H9 (cell line): Measurements from ENCODE around the gene WNT3. TPM values are rescaled to one million over a fixed set of nuclear protein-coding genes. Genes with fewer than 3 reads are reported as not detected.

Source experiments
- DNase-seq: peaks from one replicate; pipeline ENCODE4 v3.0.0-alpha.2; 2017
- H2AFZ ChIP-seq: one replicate; pipeline ENCODE4 v1.6.1; 2013; ENCODE audit warnings: mild to moderate bottlenecking, low read length, control low read depth, moderate library complexity
- H2AK5ac ChIP-seq: 2 replicates; pipeline ENCODE4 v1.6.1; 2013; ENCODE audit warnings: low read length, control low read depth, mixed read lengths; ENCODE audit not compliant: insufficient read length
- H2BK120ac ChIP-seq: one replicate; pipeline ENCODE4 v1.6.1; 2013; ENCODE audit warnings: low read depth, mild to moderate bottlenecking, low read length, control low read depth, inconsistent platforms; ENCODE audit not compliant: poor library complexity, severe bottlenecking
- H2BK12ac ChIP-seq: 2 replicates; pipeline ENCODE4 v1.6.1; 2013; ENCODE audit warnings: low read length, control low read depth, mixed read lengths, low read depth; ENCODE audit not compliant: insufficient read length
- H2BK15ac ChIP-seq: 2 replicates; pipeline ENCODE4 v1.6.1; 2013; ENCODE audit warnings: low read depth, low read length, control low read depth
- H2BK20ac ChIP-seq: one replicate; pipeline ENCODE4 v1.6.1; 2013; ENCODE audit warnings: low read depth, mild to moderate bottlenecking, low read length, control low read depth, inconsistent platforms; ENCODE audit not compliant: poor library complexity, severe bottlenecking
- H2BK5ac ChIP-seq: 2 replicates; pipeline ENCODE4 v1.6.1; 2013; ENCODE audit warnings: low read length, control low read depth, mixed read lengths; ENCODE audit not compliant: insufficient read length
- H3K14ac ChIP-seq: 2 replicates; pipeline ENCODE4 v1.6.1; 2013; ENCODE audit warnings: low read length, control low read depth; ENCODE audit not compliant: insufficient read depth
- H3K18ac ChIP-seq: 2 replicates; pipeline ENCODE4 v1.6.1; 2013; ENCODE audit warnings: low read depth, mild to moderate bottlenecking, mixed read lengths, low read length, control low read depth; ENCODE audit not compliant: insufficient read length
- H3K23ac ChIP-seq: 2 replicates; pipeline ENCODE4 v1.6.1; 2013; ENCODE audit warnings: low read length, control low read depth, mixed read lengths, low read depth; ENCODE audit not compliant: insufficient read length
- H3K23me2 ChIP-seq: 2 replicates; pipeline ENCODE4 v1.6.1; 2013; ENCODE audit warnings: low read depth, mild to moderate bottlenecking, mixed read lengths, low read length, control low read depth; ENCODE audit not compliant: insufficient read length, poor library complexity, severe bottlenecking
- H3K27ac ChIP-seq: 2 replicates; pipeline ENCODE4 v1.5.1; 2013; ENCODE audit warnings: low read length, control low read depth, mixed read lengths, low read depth; ENCODE audit not compliant: insufficient read length
- H3K27me3 ChIP-seq: 2 replicates; pipeline ENCODE4 v1.6.1; 2013; ENCODE audit warnings: low read length, control low read depth, inconsistent platforms; ENCODE audit not compliant: insufficient read depth
- H3K4ac ChIP-seq: 2 replicates; pipeline ENCODE4 v1.6.1; 2013; ENCODE audit warnings: low read depth, mild to moderate bottlenecking, control low read depth, inconsistent platforms, low read length, moderate library complexity
- H3K4me1 ChIP-seq: 2 replicates; pipeline ENCODE4 v1.6.1; 2013; ENCODE audit warnings: low read length, control low read depth, inconsistent platforms; ENCODE audit not compliant: insufficient read depth
- H3K4me2 ChIP-seq: 2 replicates; pipeline ENCODE4 v1.6.1; 2013; ENCODE audit warnings: low read length, control low read depth, mixed read lengths; ENCODE audit not compliant: insufficient read length, insufficient read depth
- H3K56ac ChIP-seq: 2 replicates; pipeline ENCODE4 v1.6.1; 2013; ENCODE audit warnings: low read depth, mild to moderate bottlenecking, mixed read lengths, low read length, control low read depth; ENCODE audit not compliant: insufficient read length
- H3K79me1 ChIP-seq: 2 replicates; pipeline ENCODE4 v1.6.1; 2013; ENCODE audit warnings: low read depth, mild to moderate bottlenecking, moderate library complexity, low read length, control low read depth, inconsistent platforms; ENCODE audit not compliant: insufficient read depth, poor library complexity, severe bottlenecking
- H3K79me2 ChIP-seq: 2 replicates; pipeline ENCODE4 v1.6.1; 2013; ENCODE audit warnings: low read length, control low read depth, inconsistent platforms; ENCODE audit not compliant: insufficient read depth
- H3K9ac ChIP-seq: 2 replicates; pipeline ENCODE4 v1.6.1; 2013; ENCODE audit warnings: low read length, control low read depth, mixed read lengths; ENCODE audit not compliant: insufficient read length; ENCODE audit errors: extremely low read depth
- H3K9me3 ChIP-seq: one replicate; pipeline ENCODE4 v1.6.1; 2013; ENCODE audit warnings: low read depth, low read length, inconsistent platforms; ENCODE audit not compliant: control insufficient read depth
- H3T11ph ChIP-seq: one replicate; pipeline ENCODE4 v1.6.1; 2013; ENCODE audit warnings: mild to moderate bottlenecking, low read length, control low read depth, inconsistent platforms
- H4K20me1 ChIP-seq: one replicate; pipeline ENCODE4 v1.6.1; 2013; ENCODE audit not compliant: control insufficient read depth, insufficient read length, insufficient read depth
- H4K5ac ChIP-seq: 2 replicates; pipeline ENCODE4 v1.6.1; 2013; ENCODE audit warnings: low read depth, mild to moderate bottlenecking, mixed read lengths, low read length, control low read depth; ENCODE audit not compliant: insufficient read length
- H4K8ac ChIP-seq: replicated peaks from 2 replicates; pipeline ENCODE4 v1.6.1; 2013; ENCODE audit warnings: low read length, control low read depth, mixed read lengths, low read depth; ENCODE audit not compliant: insufficient read length
- H4K91ac ChIP-seq: 2 replicates; pipeline ENCODE4 v1.6.1; 2013; ENCODE audit warnings: low read depth, mild to moderate bottlenecking, moderate library complexity, mixed read lengths, low read length, control low read depth; ENCODE audit not compliant: insufficient read length
- H3K27ac Mint-ChIP-seq, 3 experiments: 2 replicates in 2 of 3; 3 replicates in 1 of 3; pipeline ENCODE4 v1.8.0; 2020 to 2021; ENCODE audit warnings: mixed read lengths in 3 of 3, mild to moderate bottlenecking in 1 of 3, moderate library complexity in 1 of 3
- H3K27me3 Mint-ChIP-seq: 2 replicates; pipeline ENCODE4 v1.8.0; 2021; ENCODE audit warnings: low read depth, mild to moderate bottlenecking, moderate library complexity, mixed read lengths
- H3K36me3 Mint-ChIP-seq, 3 experiments: 2 replicates in 2 of 3; 3 replicates in 1 of 3; pipeline ENCODE4 v1.8.0; 2020 to 2021; ENCODE audit warnings: low read depth in 3 of 3, mixed read lengths in 3 of 3; ENCODE audit not compliant: insufficient read depth in 1 of 3
- H3K4me1 Mint-ChIP-seq, 2 experiments: 2 replicates each; pipeline ENCODE4 v1.8.0; 2020; ENCODE audit warnings: mixed read lengths in 2 of 2
- H3K4me3 Mint-ChIP-seq, 2 experiments: 2 replicates in 1 of 2; 3 replicates in 1 of 2; pipeline ENCODE4 v1.8.0; 2020 to 2021; ENCODE audit warnings: mild to moderate bottlenecking in 2 of 2, mixed read lengths in 2 of 2, moderate library complexity in 1 of 2
- H3K9me3 Mint-ChIP-seq, 2 experiments: 2 replicates in 1 of 2; 3 replicates in 1 of 2; pipeline ENCODE4 v1.8.0; 2020; ENCODE audit warnings: mild to moderate bottlenecking in 2 of 2, mixed read lengths in 2 of 2, moderate library complexity in 1 of 2
- WGBS: extraction: QIAGEN DNeasy Blood & Tissue Kit; methylation state at CpG from one replicate; pipeline ENCODE4 v1.1.7; 2013; ENCODE audit warnings: missing lambda C conversion rate, low lambda C conversion rate, mixed read lengths; ENCODE audit not compliant: insufficient read length; ENCODE audit errors: extremely low coverage; 5-methylcytosine and 5-hydroxymethylcytosine counted together
- total RNA-seq: library from RNA; stranded (reverse); gene quantifications from 2 replicates; pipeline ENCODE4 v1.2.1, GENCODE V29; 2021
- TF ChIP-seq, protein P1 (sequence below): fragments of 200-600 bp; sonication (generic); conservative IDR thresholded peaks from 3 replicates; pipeline ENCODE4 v1.8.0; 2021; ENCODE audit warnings: antibody characterized with exemption, mild to moderate bottlenecking

The WNT3 gene
- total RNA-seq, 1 experiment from 2014 or later = 22.4 TPM

DNA sequence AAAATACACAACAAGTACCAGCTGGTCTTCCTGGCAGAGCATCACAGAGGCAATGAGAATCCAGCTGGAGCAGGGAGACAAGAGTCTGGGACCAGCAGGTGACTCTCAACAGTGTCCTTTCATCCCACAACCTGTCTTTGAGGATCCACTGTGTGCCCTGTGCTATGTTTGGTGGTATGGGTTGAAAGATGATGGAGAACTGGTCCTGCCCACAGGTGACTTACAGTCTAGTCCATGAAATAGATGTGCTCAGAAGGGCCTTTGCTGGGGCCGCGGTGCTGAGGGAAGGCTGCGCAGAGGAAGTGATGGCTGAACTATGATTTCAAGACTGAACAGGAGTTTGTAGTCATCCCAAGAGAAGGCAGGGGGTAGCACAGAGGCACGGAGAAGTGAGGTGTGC lies 17.9 kb downstream of the WNT3 start:
- H2AFZ ChIP-seq = no peak overlapping the region
- Mint-ChIP-seq H3K36me3 (peaks cover 0 to 22% (median 0%) of the 10 kb centered on the region in 3 experiments; a peak in 2 of 7 replicates), H3K4me3 (no peak overlapping the region), H3K4me1 (peaks cover 7 to 8% of the 10 kb centered on the region in 2 experiments; a peak in 3 of 4 replicates), H3K27me3 (peaks cover 1% of the 10 kb centered on the region), H3K27ac (no peak overlapping the region; a peak in 1 of 7 replicates), H3K9me3 (peaks cover 0 to 5% of the 10 kb centered on the region in 2 experiments; a peak in 3 of 5 replicates)
- no peak overlapping the region for H3K4ac ChIP-seq
- H2BK12ac ChIP-seq = no peak overlapping the region
- H4K5ac ChIP-seq = no peak overlapping the region
- H3K27ac ChIP-seq = no peak overlapping the region
- H3T11ph ChIP-seq = no peak overlapping the region
- H3K79me2 ChIP-seq = no peaks in the 10 kb centered on the region
- H4K20me1 ChIP-seq = no peaks in the 10 kb centered on the region
- TF ChIP-seq, protein P1, sequence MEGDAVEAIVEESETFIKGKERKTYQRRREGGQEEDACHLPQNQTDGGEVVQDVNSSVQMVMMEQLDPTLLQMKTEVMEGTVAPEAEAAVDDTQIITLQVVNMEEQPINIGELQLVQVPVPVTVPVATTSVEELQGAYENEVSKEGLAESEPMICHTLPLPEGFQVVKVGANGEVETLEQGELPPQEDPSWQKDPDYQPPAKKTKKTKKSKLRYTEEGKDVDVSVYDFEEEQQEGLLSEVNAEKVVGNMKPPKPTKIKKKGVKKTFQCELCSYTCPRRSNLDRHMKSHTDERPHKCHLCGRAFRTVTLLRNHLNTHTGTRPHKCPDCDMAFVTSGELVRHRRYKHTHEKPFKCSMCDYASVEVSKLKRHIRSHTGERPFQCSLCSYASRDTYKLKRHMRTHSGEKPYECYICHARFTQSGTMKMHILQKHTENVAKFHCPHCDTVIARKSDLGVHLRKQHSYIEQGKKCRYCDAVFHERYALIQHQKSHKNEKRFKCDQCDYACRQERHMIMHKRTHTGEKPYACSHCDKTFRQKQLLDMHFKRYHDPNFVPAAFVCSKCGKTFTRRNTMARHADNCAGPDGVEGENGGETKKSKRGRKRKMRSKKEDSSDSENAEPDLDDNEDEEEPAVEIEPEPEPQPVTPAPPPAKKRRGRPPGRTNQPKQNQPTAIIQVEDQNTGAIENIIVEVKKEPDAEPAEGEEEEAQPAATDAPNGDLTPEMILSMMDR = no peak
- no peaks in the 10 kb centered on the region for H3K4me1 ChIP-seq
- no peak for DNase-seq
- no peak overlapping the region for H3K4me2 ChIP-seq
- H3K9ac ChIP-seq = no peak overlapping the region
- no peaks in the 10 kb centered on the region for H3K27me3 ChIP-seq
- WGBS = no CpG with 5 or more reads among the region's 4 CpGs
- no peak overlapping the region for H2AK5ac ChIP-seq
- H2BK15ac ChIP-seq = no peak overlapping the region
- H3K23me2 ChIP-seq = no peaks in the 10 kb centered on the region
- H3K18ac ChIP-seq = no peak overlapping the region
- no peaks in the 10 kb centered on the region for H3K9me3 ChIP-seq
- no peak overlapping the region for H2BK120ac ChIP-seq
- no peak overlapping the region for H4K91ac ChIP-seq
- no peak overlapping the region for H2BK20ac ChIP-seq
- no peak overlapping the region for H4K8ac ChIP-seq
- no peaks in the 10 kb centered on the region for H3K79me1 ChIP-seq
- H2BK5ac ChIP-seq = no peak overlapping the region
- H3K56ac ChIP-seq = no peak overlapping the region
- H3K23ac ChIP-seq = no peak overlapping the region
- no peak overlapping the region for H3K14ac ChIP-seq
